ENCODE results near the gene ZBTB20.

GRCh38 chr3:115062009-115062408, 85.1 kb downstream of the ZBTB20 start:
- TF ChIP-seq TAF1 (conservative IDR thresholded peaks at IDR 0.05), result no peak
- no peak for TF ChIP-seq MAX (IDR thresholded peaks at IDR 0.05)

All from liver (tissue), 2 donors.